ENCODE data around the gene AIPL1.
A peak's percentile ranks its signal among the peaks of the same experiment; 100 is the strongest.

The AIPL1 gene

GRCh38 chr17:6413065-6413464, 21.9 kb downstream of the AIPL1 start:
- DNase-seq, result peak; percentile 28 to 80

GRCh38 chr17:6408735-6409134, 26.2 kb downstream of the AIPL1 start:
- no peak for DNase-seq

GRCh38 chr17:6408276-6408675, 26.6 kb downstream of the AIPL1 start:
- peak in 1 of 2 experiments; percentile 2 for DNase-seq

- DNase-seq, result no peak
Measured at GRCh38 chr17:6402258-6402657, 32.7 kb downstream of the AIPL1 start.

GRCh38 chr17:6398955-6399354, 36.0 kb downstream of the AIPL1 start:
- no peak for DNase-seq

- DNase-seq, result no peak
Measured at GRCh38 chr17:6394055-6394606, 40.8 kb downstream of the AIPL1 start.

GRCh38 chr17:6393351-6393952, 41.5 kb downstream of the AIPL1 start:
- DNase-seq, result peak in 1 of 2 experiments; percentile 3

GRCh38 chr17:6392609-6393350, 42.1 kb downstream of the AIPL1 start:
- DNase-seq, result peak in 1 of 2 experiments; percentile 4

GRCh38 chr17:6388416-6388815, 46.5 kb downstream of the AIPL1 start:
- no peak for DNase-seq

- no peak for DNase-seq
Measured at GRCh38 chr17:6387858-6388257, 47.1 kb downstream of the AIPL1 start.

- no peak for DNase-seq
Measured at GRCh38 chr17:6387442-6387841, 47.5 kb downstream of the AIPL1 start.

GRCh38 chr17:6386041-6386630, 48.8 kb downstream of the AIPL1 start:
- no peak for DNase-seq

- no peak for DNase-seq
Measured at GRCh38 chr17:6384481-6384880, 50.4 kb downstream of the AIPL1 start.

GRCh38 chr17:6381526-6382465, 53.1 kb downstream of the AIPL1 start:
- DNase-seq, result no peak

GRCh38 chr17:6380915-6381438, 53.9 kb downstream of the AIPL1 start:
- no peak for DNase-seq

- DNase-seq, result no peak
Measured at GRCh38 chr17:6377906-6378305, 57.0 kb downstream of the AIPL1 start.

- DNase-seq, result no peak
Measured at GRCh38 chr17:6376931-6377361, 58.0 kb downstream of the AIPL1 start.

GRCh38 chr17:6374761-6375312, 60.1 kb downstream of the AIPL1 start:
- DNase-seq, result no peak

- DNase-seq, result no peak
Measured at GRCh38 chr17:6374271-6374691, 60.6 kb downstream of the AIPL1 start.
